Measurements from ENCODE around the gene MRPS35.
"Not testable (repeated sequence)": the region's sequence is repeated elsewhere in the genome, so short reads cannot be mapped to it uniquely, and the experiment has no call there.

Gene MRPS35

GRCh38 chr12:27709212-27709931 is 1.3 kb upstream of the MRPS35 start:
- DNase-seq (ENCODE audit: low spot score): no peak

GRCh38 chr12:27709932-27710591 is 570 bp upstream of the MRPS35 start:
- DNase-seq (ENCODE audit: low spot score): peak; percentile 51

GRCh38 chr12:27711317-27711682 is 668 bp downstream of the MRPS35 start:
- DNase-seq (ENCODE audit: low spot score): no peak

GRCh38 chr12:27711967-27712366 is 1.3 kb downstream of the MRPS35 start:
- no peak for DNase-seq (ENCODE audit: low spot score)

GRCh38 chr12:27723212-27723611 is 12.6 kb downstream of the MRPS35 start:
- no peak for DNase-seq (ENCODE audit: low spot score)

GRCh38 chr12:27730097-27730588 is 19.5 kb downstream of the MRPS35 start:
- no peak for DNase-seq (ENCODE audit: low spot score)

GRCh38 chr12:27732281-27732680 is 21.6 kb downstream of the MRPS35 start:
- DNase-seq (ENCODE audit: low spot score): no peak

GRCh38 chr12:27733052-27733656 is 22.5 kb downstream of the MRPS35 start:
- peak; percentile 48 for DNase-seq (ENCODE audit: low spot score)

GRCh38 chr12:27733791-27734190 is 23.2 kb downstream of the MRPS35 start:
- no peak for DNase-seq (ENCODE audit: low spot score)

GRCh38 chr12:27734321-27734720 is 23.7 kb downstream of the MRPS35 start:
- DNase-seq (ENCODE audit: low spot score): not testable (repeated sequence)

- DNase-seq (ENCODE audit: low spot score): no peak
Measured at GRCh38 chr12:27743601-27744000, 33.0 kb downstream of the MRPS35 start.

GRCh38 chr12:27745734-27746133 is 35.1 kb downstream of the MRPS35 start:
- DNase-seq (ENCODE audit: low spot score): not testable (repeated sequence)

- no peak for DNase-seq (ENCODE audit: low spot score)
Measured at GRCh38 chr12:27747111-27747820, 36.6 kb downstream of the MRPS35 start.

- no peak for DNase-seq (ENCODE audit: low spot score)
Measured at GRCh38 chr12:27751386-27752047, 40.9 kb downstream of the MRPS35 start.

GRCh38 chr12:27754795-27755194 is 44.2 kb downstream of the MRPS35 start:
- no peak for DNase-seq (ENCODE audit: low spot score)

- DNase-seq (ENCODE audit: low spot score): no peak
Measured at GRCh38 chr12:27756670-27757195, 46.1 kb downstream of the MRPS35 start.

- no peak for DNase-seq (ENCODE audit: low spot score)
Measured at GRCh38 chr12:27762757-27763156, 52.1 kb downstream of the MRPS35 start.

- no peak for DNase-seq (ENCODE audit: low spot score)
Measured at GRCh38 chr12:27766587-27766986, 56.0 kb downstream of the MRPS35 start.

GRCh38 chr12:27769142-27769673 is 58.6 kb downstream of the MRPS35 start:
- DNase-seq (ENCODE audit: low spot score): no peak

GRCh38 chr12:27771481-27772327 is 61.1 kb downstream of the MRPS35 start:
- DNase-seq (ENCODE audit: low spot score): no peak
